B cell (primary cell): Measurements from ENCODE around the gene F12. TPM values are rescaled to one million over a fixed set of nuclear protein-coding genes. Genes with fewer than 3 reads are reported as not detected.

Experiments
- ATAC-seq: fragments of 200-7000 bp; cut with Tn5 transposase; one replicate; pipeline ENCODE4 v1.10.0; 2021; ENCODE audit warnings: low read depth, mild to moderate bottlenecking, moderate number of reproducible peaks, moderate library complexity
- CTCF ChIA-PET: fragments of 350-600 bp; sonication (Branson Sonifier 250); formaldehyde crosslinking; loops from one replicate; lab custom pipeline; 2021; ENCODE audit warnings: antibody characterized with exemption, inconsistent platforms; lab: Charles Lee
- POLR2A ChIA-PET: fragments of 350-600 bp; sonication (Branson Sonifier 250); formaldehyde crosslinking; loops from one replicate; lab custom pipeline; 2021; ENCODE audit warnings: antibody characterized with exemption; lab: Charles Lee
- DNase-seq: peaks from one replicate; pipeline ENCODE4 v3.0.0; 2013
- H2AFZ ChIP-seq: 2 replicates; pipeline ENCODE4 v1.6.1; 2012; ENCODE audit warnings: mild to moderate bottlenecking, low read depth, low read length; ENCODE audit not compliant: insufficient read depth, poor library complexity, severe bottlenecking
- H3K27ac ChIP-seq, 2 donors: 1 replicate in 1 of 2; 2 replicates in 1 of 2; pipeline ENCODE4 v1.5.1; 2012 to 2013; ENCODE audit warnings: low read length in 2 of 2, mild to moderate bottlenecking in 2 of 2, moderate library complexity in 1 of 2
- H3K27me3 ChIP-seq, 4 experiments: fragments of 200-600 bp in 1 of 4; sonication (generic) in 1 of 4; replicated peaks in 1 of 4; 1 replicate in 2 of 4; 2 replicates in 2 of 4; pipeline versions ENCODE4 v1.6.1 to v1.7.0; 2013 to 2016; ENCODE audit warnings: low read length in 3 of 4, mild to moderate bottlenecking in 2 of 4, mixed read lengths in 1 of 4, moderate library complexity in 1 of 4; ENCODE audit not compliant: insufficient read depth in 4 of 4, control insufficient read depth in 3 of 4; ENCODE audit errors: control extremely low read depth in 1 of 4
- H3K36me3 ChIP-seq, 2 experiments: replicated peaks in 1 of 2; 1 replicate in 1 of 2; 2 replicates in 1 of 2; pipeline versions ENCODE4 v1.6.1 to v1.7.1; 2013; ENCODE audit warnings: low read length in 1 of 2; ENCODE audit not compliant: insufficient read depth in 2 of 2, control insufficient read depth in 1 of 2; ENCODE audit errors: control extremely low read depth in 1 of 2, extremely low read depth in 1 of 2
- H3K4me1 ChIP-seq, 2 donors: fragments of 200-600 bp in 1 of 2; sonication (generic) in 1 of 2; 1 replicate in 1 of 2; 2 replicates in 1 of 2; pipeline versions ENCODE4 v1.5.1 to v1.6.1; 2013 to 2017; ENCODE audit warnings: low read length in 2 of 2; ENCODE audit not compliant: control insufficient read depth in 2 of 2, insufficient read depth in 2 of 2
- H3K4me2 ChIP-seq: replicated peaks from 2 replicates; pipeline ENCODE3; 2012; ENCODE audit warnings: mild to moderate bottlenecking, low read depth, low read length; ENCODE audit not compliant: poor library complexity, severe bottlenecking
- H3K4me3 ChIP-seq, 5 experiments: fragments of 200-600 bp in 1 of 5; sonication (generic) in 1 of 5; 1 replicate in 3 of 5; 2 replicates in 2 of 5; pipeline versions ENCODE4 v1.5.1 to v1.7.0; 2011 to 2016; ENCODE audit warnings: low read length in 4 of 5, mild to moderate bottlenecking in 4 of 5, low read depth in 2 of 5, control low read depth in 1 of 5, moderate library complexity in 1 of 5; ENCODE audit not compliant: insufficient read depth in 1 of 5; ENCODE audit errors: control extremely low read depth in 1 of 5, extremely low read depth in 1 of 5
- H3K79me2 ChIP-seq: fragments of 200-600 bp; sonication (generic); one replicate; pipeline ENCODE4 v1.6.0; 2016; ENCODE audit warnings: low read length; ENCODE audit not compliant: control insufficient read depth, insufficient read depth
- H3K9ac ChIP-seq: fragments of 200-600 bp; sonication (generic); 2 replicates; pipeline ENCODE4 v1.6.1; 2017; ENCODE audit warnings: mild to moderate bottlenecking, low read length, moderate library complexity
- H3K9me3 ChIP-seq, 3 donors: one replicate each; pipeline versions ENCODE4 v1.6.1 to v1.7.1; 2013; ENCODE audit warnings: low read length in 2 of 3; ENCODE audit not compliant: control insufficient read depth in 2 of 3, insufficient read depth in 1 of 3; ENCODE audit errors: control extremely low read depth in 1 of 3
- H4K20me1 ChIP-seq: 2 replicates; pipeline ENCODE4 v1.6.0; 2012; ENCODE audit warnings: mild to moderate bottlenecking, low read length; ENCODE audit not compliant: insufficient read depth, control insufficient read depth, poor library complexity, severe bottlenecking
- H3K27ac Mint-ChIP-seq: one replicate; pipeline ENCODE4 v1.8.0; 2021; ENCODE audit warnings: mixed read lengths
- H3K27me3 Mint-ChIP-seq: one replicate; pipeline ENCODE4 v1.8.0; 2021; ENCODE audit warnings: mixed read lengths
- H3K4me1 Mint-ChIP-seq: one replicate; pipeline ENCODE4 v1.8.0; 2021; ENCODE audit warnings: mixed read lengths
- H3K4me3 Mint-ChIP-seq: one replicate; pipeline ENCODE4 v1.8.0; 2021; ENCODE audit warnings: mixed read lengths
- H3K9me3 Mint-ChIP-seq: one replicate; pipeline ENCODE4 v1.8.0; 2022; ENCODE audit warnings: mixed read lengths; ENCODE audit not compliant: insufficient read depth
- EZH2 ChIP-seq: IDR thresholded peaks from 2 replicates; pipeline ENCODE4 v1.6.1; 2012; ENCODE audit warnings: borderline replicate concordance, low read depth, mild to moderate bottlenecking, moderate library complexity, low read length; ENCODE audit not compliant: insufficient read depth, poor library complexity, severe bottlenecking
- WGBS: methylation state at CpG from one replicate; pipeline ENCODE4 v1.1.5; 2013; ENCODE audit warnings: missing lambda C conversion rate; ENCODE audit not compliant: insufficient coverage; 5-methylcytosine and 5-hydroxymethylcytosine counted together
- intact Hi-C: fragments of 100-400 bp; cut with micrococcal nuclease; formaldehyde crosslinking; loops from one replicate; pipeline ENCODE4 v1.10.0; 2022
- polyA plus RNA-seq: library from polyadenylated mRNA; depleted of rRNA; stranded (reverse); fragments of >200 nt; gene quantifications from 2 replicates; pipeline ENCODE4 v1.2.3, GENCODE V29; 2012
- total RNA-seq, 2 donors: library from RNA; stranded (reverse); fragments of 120-200 nt in 1 of 2; gene quantifications; 1 replicate in 1 of 2; 2 replicates in 1 of 2; pipeline versions ENCODE4 v1.2.3 to v1.2.4, GENCODE V29; 2013 to 2022
- TF ChIP-seq, protein P1 (sequence below): fragments of 200-600 bp; IDR thresholded peaks from one replicate; pipeline ENCODE4 v1.8.0; 2022; ENCODE audit warnings: antibody characterized with exemption, mild to moderate bottlenecking

The F12 gene
- total and polyA plus RNA-seq, 2 donors (not counting 1 experiment from before 2014, with no cell fraction given): 3.1 TPM; not detected in 1

DNA sequence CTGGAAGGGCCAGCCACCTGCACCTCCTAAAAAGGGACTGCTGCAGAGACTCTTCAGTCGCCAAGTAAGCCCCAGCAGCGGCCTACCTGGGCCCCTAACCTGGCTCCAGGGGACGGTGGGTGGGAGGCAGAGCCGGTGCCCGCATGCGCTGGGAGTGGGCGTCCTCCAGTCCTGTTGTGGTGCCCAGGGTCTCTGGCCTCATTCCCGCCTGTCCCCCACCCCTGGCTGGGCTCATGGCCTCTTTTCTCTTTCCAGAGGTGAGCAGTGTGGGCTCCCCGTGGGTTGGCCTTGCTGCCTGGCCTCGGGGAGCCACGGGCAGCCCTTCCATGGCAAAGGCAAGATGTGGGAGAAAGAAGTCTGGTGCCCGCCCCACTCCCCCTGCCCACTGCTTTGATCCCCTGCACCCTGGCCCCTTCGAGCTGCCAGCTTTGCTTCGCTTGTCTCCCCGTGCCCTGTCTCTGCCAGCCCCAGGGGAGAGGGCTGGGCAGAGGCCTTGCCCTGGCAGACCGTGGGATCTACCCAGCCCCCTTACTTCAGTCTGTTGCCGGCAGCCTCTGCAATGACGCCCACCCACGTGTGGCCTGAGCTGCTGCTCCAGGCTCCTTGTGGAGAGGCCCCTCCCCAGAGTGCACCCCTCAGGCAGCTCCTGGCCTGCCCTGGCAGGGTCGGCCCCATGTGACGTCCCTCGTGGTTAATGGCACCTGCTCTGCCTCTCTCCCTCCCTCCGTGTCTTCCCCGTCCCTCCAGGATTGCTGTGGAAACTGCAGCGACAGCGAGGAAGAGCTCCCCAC lies 31.8 kb upstream of the F12 start:
- no peak overlapping the region for H3K4me3 ChIP-seq
- H3K79me2 ChIP-seq: peaks cover 16% of the 10 kb centered on the region
- intact Hi-C loops: no loop called here
- ChIA-PET CTCF (interaction anchor here (1.2 to 21.3 kb wide), 4 partner anchors 12 to 36 kb away, joined by 3 to 628 read pairs (median 102); partner anchors contain the start of genes F12, GRK6 and PFN3), POLR2A (interaction anchor here (10.8 kb wide), 1 partner anchor 10 kb away, joined by 103 read pairs; no protein-coding TSS in a partner anchor)
- no peak overlapping the region for H2AFZ ChIP-seq
- Mint-ChIP-seq H3K4me1 (peaks cover 36% of the 10 kb centered on the region), H3K9me3 (no peaks in the 10 kb centered on the region), H3K27ac (no peak overlapping the region), H3K4me3 (no peak overlapping the region), H3K27me3 (no peaks in the 10 kb centered on the region)
- H3K4me2 ChIP-seq: no peak overlapping the region
- no peak overlapping the region for H3K9ac ChIP-seq
- H4K20me1 ChIP-seq: peaks cover 87% of the 10 kb centered on the region
- H3K27me3 ChIP-seq: no peaks in the 10 kb centered on the region
- no peak overlapping the region for H3K27ac ChIP-seq
- no peak for DNase-seq
- TF ChIP-seq EZH2: no peak
- TF ChIP-seq, protein P1, sequence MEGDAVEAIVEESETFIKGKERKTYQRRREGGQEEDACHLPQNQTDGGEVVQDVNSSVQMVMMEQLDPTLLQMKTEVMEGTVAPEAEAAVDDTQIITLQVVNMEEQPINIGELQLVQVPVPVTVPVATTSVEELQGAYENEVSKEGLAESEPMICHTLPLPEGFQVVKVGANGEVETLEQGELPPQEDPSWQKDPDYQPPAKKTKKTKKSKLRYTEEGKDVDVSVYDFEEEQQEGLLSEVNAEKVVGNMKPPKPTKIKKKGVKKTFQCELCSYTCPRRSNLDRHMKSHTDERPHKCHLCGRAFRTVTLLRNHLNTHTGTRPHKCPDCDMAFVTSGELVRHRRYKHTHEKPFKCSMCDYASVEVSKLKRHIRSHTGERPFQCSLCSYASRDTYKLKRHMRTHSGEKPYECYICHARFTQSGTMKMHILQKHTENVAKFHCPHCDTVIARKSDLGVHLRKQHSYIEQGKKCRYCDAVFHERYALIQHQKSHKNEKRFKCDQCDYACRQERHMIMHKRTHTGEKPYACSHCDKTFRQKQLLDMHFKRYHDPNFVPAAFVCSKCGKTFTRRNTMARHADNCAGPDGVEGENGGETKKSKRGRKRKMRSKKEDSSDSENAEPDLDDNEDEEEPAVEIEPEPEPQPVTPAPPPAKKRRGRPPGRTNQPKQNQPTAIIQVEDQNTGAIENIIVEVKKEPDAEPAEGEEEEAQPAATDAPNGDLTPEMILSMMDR: no peak
- peaks cover 4 to 66% of the 10 kb centered on the region in 2 experiments for H3K36me3 ChIP-seq
- ATAC-seq: no peak
- WGBS: 91% methylated on average over 23 of the region's 26 CpGs
- peaks cover 17 to 22% of the 10 kb centered on the region in 2 donors for H3K4me1 ChIP-seq
- no peaks in the 10 kb centered on the region for H3K9me3 ChIP-seq
